ENCODE results near the gene SERPINB1. TPM values are rescaled to one million over a fixed set of nuclear protein-coding genes. Genes with fewer than 3 reads are reported as not detected.

The SERPINB1 gene
- total RNA-seq, 1 donor from 2014 or later: 8.2 TPM

- no peaks in the 10 kb centered on the region for H3K9me3 Mint-ChIP-seq (ENCODE audit: unreplicated experiment)
- TF ChIP-seq CTCF (IDR thresholded peaks at IDR 0.05; ENCODE audit: partially characterized antibody, unreplicated experiment): no peak
- peaks cover 2% of the 10 kb centered on the region for H3K4me1 Mint-ChIP-seq (ENCODE audit: low read depth, unreplicated experiment)
- peaks cover 4% of the 10 kb centered on the region for H3K27me3 Mint-ChIP-seq (ENCODE audit: unreplicated experiment)
- no peak overlapping the region for H3K27ac Mint-ChIP-seq (ENCODE audit: unreplicated experiment)
- no peak for DNase-seq
- no peak overlapping the region for H3K4me3 Mint-ChIP-seq (ENCODE audit: unreplicated experiment)
- peaks cover 5% of the 10 kb centered on the region for H3K36me3 Mint-ChIP-seq (ENCODE audit: unreplicated experiment)
Observed at GRCh38 chr6:2865694-2866151, 24.1 kb upstream of the SERPINB1 start.

- Mint-ChIP-seq H3K4me1 (ENCODE audit: low read depth, unreplicated experiment) (peaks cover 2% of the 10 kb centered on the region), H3K27ac (ENCODE audit: unreplicated experiment) (no peak overlapping the region), H3K36me3 (ENCODE audit: unreplicated experiment) (peaks cover 5% of the 10 kb centered on the region), H3K9me3 (ENCODE audit: unreplicated experiment) (no peaks in the 10 kb centered on the region), H3K4me3 (ENCODE audit: unreplicated experiment) (no peak overlapping the region), H3K27me3 (ENCODE audit: unreplicated experiment) (peaks cover 4% of the 10 kb centered on the region)
- no peak for DNase-seq
- TF ChIP-seq CTCF (IDR thresholded peaks at IDR 0.05; ENCODE audit: partially characterized antibody, unreplicated experiment): no peak
Observed at GRCh38 chr6:2865270-2865669, 23.6 kb upstream of the SERPINB1 start.

GRCh38 chr6:2863901-2864300, 22.2 kb upstream of the SERPINB1 start:
- peaks cover 4% of the 10 kb centered on the region for H3K27me3 Mint-ChIP-seq (ENCODE audit: unreplicated experiment)
- TF ChIP-seq CTCF (IDR thresholded peaks at IDR 0.05; ENCODE audit: partially characterized antibody, unreplicated experiment): no peak
- H3K27ac Mint-ChIP-seq (ENCODE audit: unreplicated experiment): no peak overlapping the region
- peaks cover 2% of the 10 kb centered on the region for H3K4me1 Mint-ChIP-seq (ENCODE audit: low read depth, unreplicated experiment)
- H3K9me3 Mint-ChIP-seq (ENCODE audit: unreplicated experiment): no peaks in the 10 kb centered on the region
- no peak for DNase-seq
- H3K4me3 Mint-ChIP-seq (ENCODE audit: unreplicated experiment): no peak overlapping the region
- H3K36me3 Mint-ChIP-seq (ENCODE audit: unreplicated experiment): peaks cover 5% of the 10 kb centered on the region

GRCh38 chr6:2862712-2863181, 21.1 kb upstream of the SERPINB1 start:
- TF ChIP-seq CTCF (IDR thresholded peaks at IDR 0.05; ENCODE audit: partially characterized antibody, unreplicated experiment): no peak
- Mint-ChIP-seq H3K27ac (ENCODE audit: unreplicated experiment) (no peak overlapping the region), H3K36me3 (ENCODE audit: unreplicated experiment) (peaks cover 5% of the 10 kb centered on the region), H3K9me3 (ENCODE audit: unreplicated experiment) (no peaks in the 10 kb centered on the region), H3K4me3 (ENCODE audit: unreplicated experiment) (no peak overlapping the region), H3K27me3 (ENCODE audit: unreplicated experiment) (peaks cover 4% of the 10 kb centered on the region), H3K4me1 (ENCODE audit: low read depth, unreplicated experiment) (peaks cover 2% of the 10 kb centered on the region)
- DNase-seq: no peak

- Mint-ChIP-seq H3K9me3 (ENCODE audit: unreplicated experiment) (peaks cover 2% of the 10 kb centered on the region), H3K36me3 (ENCODE audit: unreplicated experiment) (peaks cover 5% of the 10 kb centered on the region), H3K27me3 (ENCODE audit: unreplicated experiment) (peaks cover 4% of the 10 kb centered on the region), H3K4me1 (ENCODE audit: low read depth, unreplicated experiment) (peaks cover 2% of the 10 kb centered on the region), H3K27ac (ENCODE audit: unreplicated experiment) (no peak overlapping the region), H3K4me3 (ENCODE audit: unreplicated experiment) (no peak overlapping the region)
- DNase-seq: no peak
- TF ChIP-seq CTCF (IDR thresholded peaks at IDR 0.05; ENCODE audit: partially characterized antibody, unreplicated experiment): no peak
Observed at GRCh38 chr6:2861822-2862164, 20.1 kb upstream of the SERPINB1 start.
